Activated T-helper 1 cell treated with anti-CD3 and anti-CD28 coated beads, Interleukin-2, amount 50 U/mL, for 16 hours (primary cell): ENCODE measurements around the gene LRRC1.
"Not testable (repeated sequence)": the region's sequence is repeated elsewhere in the genome, so short reads cannot be mapped to it uniquely, and the experiment has no call there.

Experiments used
- DNase-seq, 2 donors: peaks; one replicate each; pipeline ENCODE4 v3.0.0-alpha.2; 2020; ENCODE audit warnings: low read depth in 1 of 2, low spot score in 1 of 2

The LRRC1 gene

GRCh38 chr6:53792016-53792415, 2.8 kb upstream of the LRRC1 start:
- DNase-seq: no peak

- DNase-seq: no peak
Measured at GRCh38 chr6:53792973-53793317, 1.9 kb upstream of the LRRC1 start.

DNA sequence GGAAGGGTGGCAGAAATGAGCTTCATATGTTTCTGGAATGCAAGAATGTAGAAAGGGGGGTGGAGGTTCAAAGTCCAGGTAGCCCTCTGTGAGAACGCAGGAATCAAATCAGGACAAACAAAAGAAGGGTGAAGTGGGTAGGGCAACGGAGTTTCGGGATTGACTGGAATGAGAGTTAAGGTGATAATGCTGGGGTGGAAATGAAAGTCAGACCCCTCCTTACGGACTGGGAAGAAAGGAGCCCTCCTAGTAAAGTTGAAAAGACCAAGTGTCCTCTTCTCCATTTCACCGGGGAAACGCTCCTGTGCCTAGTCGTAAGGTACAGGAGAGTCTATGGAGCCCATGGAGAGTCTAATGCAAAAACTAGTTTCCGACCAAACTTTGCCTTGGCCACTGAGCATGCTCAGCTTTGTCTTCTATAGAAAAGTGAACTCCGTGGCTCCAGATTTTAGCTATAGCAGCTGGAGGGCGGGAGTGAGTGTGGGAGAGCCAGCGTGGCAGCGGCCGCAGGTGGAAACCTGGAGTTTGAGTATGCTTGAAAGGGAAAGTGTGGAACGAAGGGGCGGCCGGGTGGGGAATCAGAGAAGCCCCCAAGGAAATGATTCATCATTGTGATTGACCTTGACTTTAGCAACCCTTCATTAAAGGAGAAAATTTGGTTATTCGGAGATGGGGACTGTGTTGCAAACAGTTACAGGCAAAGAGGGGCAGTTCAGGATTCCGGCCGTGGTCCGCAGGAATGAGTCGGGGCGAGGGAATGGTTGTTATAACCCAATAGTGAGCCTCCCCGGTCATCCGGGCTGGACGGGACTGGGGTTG, 1.3 kb upstream of the LRRC1 start:
- no peak for DNase-seq

GRCh38 chr6:53794137-53794719, 577 bp upstream of the LRRC1 start:
- peak; percentile 16 to 33 for DNase-seq

DNA sequence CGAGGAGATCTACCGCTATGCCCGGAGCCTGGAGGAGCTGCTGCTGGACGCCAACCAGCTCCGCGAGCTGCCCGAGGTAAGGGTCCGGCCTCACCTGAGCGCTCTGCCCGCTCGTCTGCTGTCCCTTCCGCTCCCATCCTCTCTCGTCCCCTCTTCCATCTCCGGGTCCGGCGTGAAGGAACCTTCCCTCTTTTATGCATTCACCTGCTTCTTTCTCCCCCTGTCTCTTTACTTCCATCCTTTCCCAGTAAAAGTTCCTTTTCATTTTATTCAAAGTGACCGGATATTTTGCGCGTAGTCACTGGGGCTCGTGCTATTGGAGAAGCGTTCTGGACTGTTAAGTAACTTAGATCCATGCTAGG, 516 bp downstream of the LRRC1 start:
- DNase-seq: no peak

DNA sequence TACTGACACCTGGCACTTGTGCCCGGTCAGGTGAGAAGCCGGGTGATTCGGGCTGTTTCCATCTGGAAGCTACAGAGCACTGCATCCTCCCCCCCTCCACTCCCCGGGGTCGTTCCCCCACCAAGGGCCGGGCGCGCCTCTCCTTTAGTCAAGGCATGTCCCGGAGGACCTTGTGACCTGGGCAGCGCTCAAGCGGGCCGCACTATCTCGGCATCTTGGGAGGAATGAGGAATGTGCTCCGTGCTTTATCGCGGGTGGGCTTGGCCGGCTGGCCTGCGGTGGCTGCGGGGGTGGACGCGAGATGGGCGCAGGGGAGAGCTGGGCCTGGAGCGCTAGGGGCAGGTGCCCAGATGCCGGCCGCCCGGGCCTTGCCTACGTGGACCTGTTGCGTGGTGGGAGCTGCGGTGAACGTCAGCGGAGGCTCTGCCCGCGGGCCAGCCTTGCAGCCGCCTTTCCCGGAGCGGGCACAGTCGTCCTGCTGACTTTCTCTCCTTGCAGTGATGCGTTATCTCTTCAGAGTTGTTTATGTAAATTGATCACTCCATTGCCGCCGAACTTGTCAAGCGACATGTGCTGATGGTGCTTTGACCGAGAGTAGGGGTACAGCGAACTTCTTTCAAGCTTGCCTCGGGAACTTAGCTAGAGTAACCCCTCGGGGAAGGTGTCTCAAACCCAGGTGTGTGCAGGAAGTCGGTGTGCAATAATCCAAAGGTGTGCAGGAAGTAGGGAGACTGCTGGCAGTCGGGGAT, 1.1 kb downstream of the LRRC1 start:
- DNase-seq: no peak

- no peak for DNase-seq
Measured at GRCh38 chr6:53796451-53796780, 1.6 kb downstream of the LRRC1 start.

- no peak for DNase-seq
Measured at GRCh38 chr6:53796791-53797190, 2.0 kb downstream of the LRRC1 start.

DNA sequence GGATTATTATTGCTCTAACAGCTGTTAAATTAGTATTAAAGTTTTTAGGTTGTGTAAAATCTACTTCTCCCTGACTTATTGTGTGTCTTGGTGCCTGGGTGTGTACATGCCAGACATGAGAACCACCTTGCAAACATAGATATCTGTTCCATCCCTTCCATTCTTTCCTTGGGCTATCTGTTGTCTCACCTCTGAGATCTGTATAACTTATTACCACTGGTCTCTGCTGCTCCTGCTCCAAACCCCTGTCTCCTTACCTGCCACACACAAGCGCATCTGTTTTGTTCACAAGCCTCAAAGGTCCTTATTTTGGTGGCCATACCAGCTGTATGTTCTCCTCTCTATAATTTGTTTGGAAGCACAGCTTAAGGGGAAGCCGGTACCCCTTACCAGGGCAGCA, 2.5 kb downstream of the LRRC1 start:
- no peak for DNase-seq

DNA sequence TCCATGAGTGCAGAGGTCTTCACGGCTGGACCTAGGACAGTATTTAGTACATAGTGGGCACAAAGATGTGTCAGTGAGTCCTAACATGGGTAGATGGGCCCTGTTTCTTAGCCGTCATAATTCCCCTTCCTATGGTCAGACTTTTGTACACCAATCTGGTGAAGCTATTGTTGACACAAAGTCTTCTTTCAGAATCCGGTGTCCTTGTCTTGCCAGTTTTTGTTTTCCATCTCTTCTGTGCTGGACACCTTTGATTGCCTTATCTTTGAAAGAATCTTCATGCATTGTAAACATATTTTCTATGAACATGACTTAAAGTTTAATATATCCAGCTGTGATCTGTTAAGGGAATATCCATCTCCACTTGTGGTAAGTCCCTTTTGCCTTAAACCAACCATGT, 4.5 kb downstream of the LRRC1 start:
- DNase-seq: no peak

DNA sequence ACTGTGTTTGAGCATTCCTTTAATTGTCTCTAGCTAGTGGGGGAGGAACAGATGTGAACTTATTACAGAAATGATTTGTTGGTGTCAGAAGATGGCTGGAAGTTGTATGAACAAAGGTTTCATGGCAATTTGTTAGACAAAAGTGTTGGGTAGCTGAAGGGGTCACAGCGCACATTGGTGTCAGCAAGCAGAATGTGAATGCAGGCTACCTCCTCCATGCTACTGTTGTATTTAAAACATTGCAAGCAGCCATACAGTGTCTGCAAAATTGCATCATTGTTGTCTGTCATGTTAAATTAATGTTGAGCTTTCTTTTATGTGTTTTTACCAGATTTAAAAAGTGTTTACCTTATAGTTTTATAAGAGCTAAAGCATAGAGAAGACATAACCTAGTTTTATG, 6.2 kb downstream of the LRRC1 start:
- DNase-seq: no peak

- no peak for DNase-seq
Measured at GRCh38 chr6:53802582-53802981, 7.8 kb downstream of the LRRC1 start.

DNA sequence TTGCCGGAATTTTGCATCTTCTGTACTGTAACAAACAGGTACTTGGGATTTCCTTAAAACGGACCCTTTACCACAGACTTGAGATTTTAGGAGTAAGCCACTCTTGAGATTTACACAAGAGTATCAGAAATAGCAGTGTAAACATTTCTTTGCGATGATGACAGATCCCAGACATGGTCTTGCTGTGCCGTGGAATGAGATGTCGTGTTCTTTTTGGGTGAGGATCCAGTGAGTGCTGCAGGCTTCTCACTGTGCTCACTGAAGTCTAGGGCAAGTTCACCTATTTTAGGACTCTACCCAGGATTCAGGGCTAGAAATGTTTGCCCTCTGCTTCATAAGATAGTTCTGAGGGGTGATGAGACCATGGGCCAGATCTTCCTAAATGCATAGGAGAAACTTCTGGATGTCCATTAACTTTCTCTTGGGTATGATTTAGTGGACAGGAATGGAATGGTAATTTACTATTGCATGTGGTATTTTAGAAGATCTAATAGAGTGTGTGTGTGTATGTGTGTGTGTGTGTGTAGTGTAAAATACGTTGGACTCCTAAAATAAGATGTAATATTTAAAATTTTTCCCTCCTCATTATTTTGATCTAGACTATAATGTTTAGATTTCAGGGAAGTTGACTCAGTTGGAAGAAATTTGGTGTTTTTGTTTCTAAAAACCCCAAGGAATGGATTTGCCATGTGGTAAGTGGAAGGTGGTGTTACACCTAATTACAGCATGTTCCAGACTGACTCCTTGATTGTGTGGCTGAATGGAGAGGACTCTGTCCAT, 8.5 kb downstream of the LRRC1 start:
- no peak for DNase-seq

GRCh38 chr6:53805016-53805415, 10.2 kb downstream of the LRRC1 start:
- no peak for DNase-seq

DNA sequence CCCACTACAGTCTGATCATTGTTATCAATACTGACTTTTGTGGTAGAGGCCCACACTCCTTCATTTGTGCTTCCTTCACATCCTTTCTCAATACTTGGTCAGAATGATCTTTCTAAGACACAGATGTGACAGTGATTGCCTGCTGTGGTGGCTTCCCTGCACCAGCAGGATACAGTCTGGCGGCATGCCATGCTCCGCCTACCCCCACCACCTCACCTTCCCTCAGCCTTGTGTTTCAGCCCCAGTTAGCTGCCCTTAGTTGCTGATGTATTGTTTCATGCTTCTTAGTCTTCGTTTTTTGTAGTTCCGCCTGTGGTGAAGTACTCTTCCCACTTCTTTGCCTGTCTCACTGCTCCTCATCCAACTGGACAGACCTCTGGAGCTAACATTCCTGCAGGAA, 10.9 kb downstream of the LRRC1 start:
- DNase-seq: no peak

DNA sequence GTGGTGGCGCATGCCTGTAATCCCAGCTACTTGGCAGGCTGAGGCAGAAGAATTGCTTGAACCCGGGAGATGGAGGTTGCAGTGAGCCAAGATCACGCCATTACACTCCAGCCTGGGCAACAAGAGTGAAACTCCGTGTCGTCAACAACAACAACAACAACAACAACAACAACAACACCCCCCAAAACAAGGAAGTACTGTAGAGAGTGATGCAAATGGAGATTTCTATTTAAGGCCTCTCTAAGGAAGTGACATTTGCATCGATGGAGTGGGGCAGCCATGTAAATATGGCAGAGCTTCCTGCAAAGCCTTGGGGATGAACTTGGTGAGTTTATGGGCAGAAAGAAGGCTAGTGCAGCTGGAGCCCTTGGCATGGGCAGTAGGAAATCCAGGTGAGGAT, 12.8 kb downstream of the LRRC1 start:
- DNase-seq: not testable (repeated sequence)

DNA sequence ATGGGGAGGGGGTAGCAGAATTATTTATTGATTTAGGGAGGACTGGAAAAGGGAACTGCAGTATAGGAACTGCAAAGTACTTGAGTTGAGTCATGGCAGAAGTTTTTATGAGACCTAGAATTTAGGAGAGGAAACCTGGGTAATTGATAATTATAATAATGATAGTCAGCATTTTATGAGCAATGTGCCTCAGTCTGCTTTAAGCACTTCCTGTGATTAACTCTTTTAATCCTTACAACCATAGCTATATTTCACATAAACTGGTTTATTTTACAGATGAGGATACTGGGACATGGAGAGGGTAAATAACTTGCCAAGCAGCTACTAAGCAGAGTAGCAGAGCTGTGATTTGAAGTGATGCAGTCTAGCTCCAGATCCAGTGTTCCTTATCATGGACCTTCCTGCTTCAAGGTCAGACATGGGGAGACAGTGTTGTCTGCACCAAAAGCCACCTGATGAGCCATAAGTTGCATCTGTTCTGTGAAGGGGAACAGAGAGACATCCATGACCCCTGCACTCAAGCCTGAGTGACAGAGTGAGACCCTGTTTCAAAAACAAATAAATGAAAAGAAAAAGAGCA, 13.6 kb downstream of the LRRC1 start:
- no peak for DNase-seq

GRCh38 chr6:53809691-53810090, 14.9 kb downstream of the LRRC1 start:
- DNase-seq: no peak

DNA sequence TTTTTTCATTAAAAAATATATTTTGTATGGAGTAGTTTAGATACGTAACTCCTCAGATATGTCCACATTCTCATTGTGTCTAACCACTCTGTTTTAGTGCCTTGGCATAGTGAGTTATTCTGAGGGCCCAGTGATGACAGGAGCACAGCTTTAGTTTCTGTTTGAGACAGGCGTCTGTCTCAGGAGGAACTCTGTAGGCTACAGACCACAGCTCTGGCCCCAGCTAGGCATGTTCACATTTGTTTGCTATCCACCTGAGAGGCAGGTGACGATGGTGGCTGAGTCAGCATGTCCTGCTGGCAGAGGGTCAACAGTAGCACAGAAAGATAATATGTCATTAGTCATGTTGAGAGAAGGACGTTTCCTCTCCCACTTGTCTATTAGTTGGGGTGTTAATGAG, 16.3 kb downstream of the LRRC1 start:
- no peak for DNase-seq

DNA sequence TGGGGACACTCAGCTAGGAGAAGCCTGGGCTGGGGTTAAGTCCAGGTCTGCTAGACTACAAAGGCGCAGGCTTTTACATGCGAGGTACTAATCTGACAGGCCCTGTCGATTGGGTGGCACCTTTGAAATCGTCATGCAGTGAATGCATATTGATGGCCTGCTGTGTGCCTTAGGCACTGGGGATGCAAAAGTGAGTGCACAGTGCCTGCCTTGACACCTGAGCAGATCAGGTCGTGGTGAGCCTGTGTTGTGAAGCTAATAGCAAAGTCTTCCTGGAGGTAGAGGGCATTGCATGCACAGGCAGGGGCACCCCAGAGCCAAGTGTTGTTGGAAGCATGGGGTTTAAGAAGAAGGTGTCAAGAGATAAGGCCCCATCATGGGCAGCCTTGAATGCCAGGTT, 16.9 kb downstream of the LRRC1 start:
- DNase-seq: no peak

GRCh38 chr6:53813096-53813495, 18.3 kb downstream of the LRRC1 start:
- DNase-seq: no peak

DNA sequence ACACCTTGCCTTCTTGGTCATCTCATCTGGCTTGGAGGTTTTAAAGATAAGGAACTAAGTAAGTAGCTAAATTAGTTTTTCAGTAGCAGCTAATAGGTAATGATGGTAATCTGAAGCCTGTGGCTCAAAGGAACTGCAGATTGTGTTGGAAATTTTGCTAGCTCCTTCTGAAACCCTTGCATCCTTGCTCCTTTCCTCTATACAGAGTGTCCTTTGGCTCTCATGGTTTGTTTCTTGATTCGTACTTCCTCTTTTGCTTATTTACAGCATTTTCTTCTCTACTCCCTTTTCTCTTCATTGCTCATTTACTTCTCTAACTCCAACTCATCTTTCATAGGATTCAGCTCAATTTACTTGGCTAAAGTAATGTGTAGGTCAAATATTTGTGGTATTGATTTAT, 19.0 kb downstream of the LRRC1 start:
- no peak for DNase-seq
